PFSK-1 (cell line): ENCODE data around the gene CFAP20DC.

Experiments
- FOXP2 ChIP-seq: optimal IDR thresholded peaks from 2 replicates; pipeline ENCODE3; 2011; ENCODE audit warnings: borderline replicate concordance, control low read depth, inconsistent platforms; ENCODE audit not compliant: insufficient read depth; ENCODE audit errors: extremely low read length, extremely low read depth
- POLR2AphosphoS5 ChIP-seq: IDR thresholded peaks from 2 replicates; pipeline ENCODE4 v1.6.1; 2012; ENCODE audit warnings: low read depth, mild to moderate bottlenecking, control low read depth, low read length, moderate library complexity
- REST ChIP-seq, 2 experiments: IDR thresholded peaks; 2 replicates each; pipeline versions ENCODE4 v1.6.1 to v1.8.0; 2011 to 2012; ENCODE audit warnings: low read depth in 2 of 2, low read length in 2 of 2, control low read depth in 1 of 2, inconsistent platforms in 1 of 2, mild to moderate bottlenecking in 1 of 2, moderate library complexity in 1 of 2; ENCODE audit not compliant: insufficient read depth in 1 of 2
- SIN3A ChIP-seq: IDR thresholded peaks from 2 replicates; pipeline ENCODE4 v1.6.1; 2012; ENCODE audit warnings: mild to moderate bottlenecking, low read length, moderate library complexity, borderline replicate concordance; ENCODE audit not compliant: insufficient read depth
- TAF1 ChIP-seq: IDR thresholded peaks from 2 replicates; pipeline ENCODE4 v1.6.1; 2012; ENCODE audit warnings: low read length, control low read depth, borderline replicate concordance; ENCODE audit not compliant: insufficient read depth

Gene CFAP20DC

GRCh38 chr3:59056706-59057105 is 6.9 kb upstream of the CFAP20DC start:
- no peak for TF ChIP-seq REST (IDR thresholded peaks at IDR 0.05; ENCODE audit: insufficient read depth in 1 of 2, low read depth in 2 of 2, low read length in 2 of 2)
- TF ChIP-seq SIN3A: no peak
- no peak for TF ChIP-seq TAF1
- TF ChIP-seq FOXP2: no peak
- no peak for TF ChIP-seq POLR2AphosphoS5

GRCh38 chr3:59052803-59053411 is 3.1 kb upstream of the CFAP20DC start:
- no peak for TF ChIP-seq FOXP2
- TF ChIP-seq TAF1: no peak
- TF ChIP-seq SIN3A: no peak
- no peak for TF ChIP-seq REST (IDR thresholded peaks at IDR 0.05; ENCODE audit: insufficient read depth in 1 of 2, low read depth in 2 of 2, low read length in 2 of 2)
- no peak for TF ChIP-seq POLR2AphosphoS5

GRCh38 chr3:59046839-59047238 is 3.0 kb downstream of the CFAP20DC start:
- TF ChIP-seq SIN3A: no peak
- no peak for TF ChIP-seq POLR2AphosphoS5
- no peak for TF ChIP-seq TAF1
- no peak for TF ChIP-seq REST (IDR thresholded peaks at IDR 0.05; ENCODE audit: insufficient read depth in 1 of 2, low read depth in 2 of 2, low read length in 2 of 2)
- TF ChIP-seq FOXP2: no peak

- TF ChIP-seq POLR2AphosphoS5 (no peak), TAF1 (no peak), SIN3A (no peak), REST (IDR thresholded peaks at IDR 0.05; ENCODE audit: insufficient read depth in 1 of 2, low read depth in 2 of 2, low read length in 2 of 2) (no peak), FOXP2 (no peak)
These were observed 6.4 kb downstream of the CFAP20DC start for GRCh38 chr3:59043391-59043790.

GRCh38 chr3:59040902-59041301 is 8.9 kb downstream of the CFAP20DC start:
- no peak for TF ChIP-seq FOXP2
- TF ChIP-seq REST (IDR thresholded peaks at IDR 0.05; ENCODE audit: insufficient read depth in 1 of 2, low read depth in 2 of 2, low read length in 2 of 2): no peak
- no peak for TF ChIP-seq TAF1
- no peak for TF ChIP-seq POLR2AphosphoS5
- no peak for TF ChIP-seq SIN3A
